ENCODE measurements around the gene GAB1. TPM values are rescaled to one million over a fixed set of nuclear protein-coding genes. Genes with fewer than 3 reads are reported as not detected.
A peak's percentile ranks its signal among the peaks of the same experiment; 100 is the strongest.

The GAB1 gene
- total and polyA plus RNA-seq, 2 experiments from 2014 or later = 1.8 to 6.3 TPM

- Histone ChIP-seq H3K27me3 (replicated peaks; ENCODE audit: insufficient read depth) (no peaks in the 10 kb centered on the region), H3K27ac (no peak overlapping the region), H3K4me3 (no peak overlapping the region), H2AFZ (no peak overlapping the region), H3F3A (ENCODE audit: insufficient read depth) (peaks cover 33% of the 10 kb centered on the region), H3K9ac (no peak overlapping the region), H3K4me1 (ENCODE audit: insufficient read depth) (peaks cover 51% of the 10 kb centered on the region), H3K79me2 (ENCODE audit: insufficient read depth) (peaks cover 26% of the 10 kb centered on the region; the same call in 1 of the 2 replicates), H4K20me1 (ENCODE audit: insufficient read depth) (no peaks in the 10 kb centered on the region), H3K9me3 (ENCODE audit: low read depth) (no peaks in the 10 kb centered on the region), H3K4me2 (ENCODE audit: unreplicated experiment) (no peak overlapping the region), H3K36me3 (ENCODE audit: low read depth) (no peaks in the 10 kb centered on the region), H3K9me2 (ENCODE audit: insufficient read depth) (no peaks in the 10 kb centered on the region)
- DNase-seq = no peak
- TF ChIP-seq EZH2 (IDR thresholded peaks at IDR 0.05; ENCODE audit: insufficient read depth, poor library complexity, severe bottlenecking) (no peak), EZH2phosphoT487 (IDR thresholded peaks at IDR 0.05; ENCODE audit: insufficient read depth, low read depth) (no peak)
- in situ Hi-C loops (cut with MboI) = no loop called here
- 80 to 88% methylated on average over 3 of the region's 3 CpGs for WGBS, 2 experiments (ENCODE audit: low coverage in 1 of 2, low lambda C conversion rate in 2 of 2, missing lambda C conversion rate in 2 of 2)
Observed at GRCh38 chr4:143390764-143391163, 54.1 kb downstream of the GAB1 start.

DNA sequence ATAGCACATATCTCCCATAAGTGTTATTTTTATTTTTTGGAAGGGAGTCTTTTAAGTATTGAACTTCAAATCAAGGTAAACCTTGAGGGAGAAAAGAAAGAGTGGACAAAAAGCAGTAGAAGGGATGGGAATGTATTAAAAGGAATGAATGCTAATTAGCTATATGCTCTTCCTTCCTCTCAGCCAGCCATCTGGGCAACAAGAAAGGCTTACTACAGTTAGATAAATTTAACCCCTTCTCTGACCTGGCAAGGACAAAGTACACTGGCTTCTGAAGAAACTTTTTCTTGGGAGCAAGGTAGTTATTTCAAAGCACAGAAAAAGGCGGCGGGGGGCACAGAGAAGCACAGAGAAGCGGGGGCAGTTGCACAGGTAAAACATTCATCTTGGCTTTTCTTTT, 54.6 kb downstream of the GAB1 start:
- peaks cover 51% of the 10 kb centered on the region for H3K4me1 ChIP-seq (ENCODE audit: insufficient read depth)

GRCh38 chr4:143391895-143392294, 55.2 kb downstream of the GAB1 start:
- H3K27ac ChIP-seq = 0 out of 2 replicates have a peak overlapping the region, but pooled peaks have one; percentile 0

More for the DNA sequence above, 54.6 kb downstream of the GAB1 start:
- peak overlapping the region; percentile 42 for H3K4me2 ChIP-seq (ENCODE audit: unreplicated experiment)
- no peaks in the 10 kb centered on the region for H3K9me3 ChIP-seq (ENCODE audit: low read depth)
- no peaks in the 10 kb centered on the region for H3K36me3 ChIP-seq (ENCODE audit: low read depth)
- TF ChIP-seq EZH2phosphoT487 (IDR thresholded peaks at IDR 0.05; ENCODE audit: insufficient read depth, low read depth) = no peak
- no peak for TF ChIP-seq EZH2 (IDR thresholded peaks at IDR 0.05; ENCODE audit: insufficient read depth, poor library complexity, severe bottlenecking)
- 97 to 100% methylated on average over 3 of the region's 3 CpGs for WGBS, 2 experiments (ENCODE audit: low coverage in 1 of 2, low lambda C conversion rate in 2 of 2, missing lambda C conversion rate in 2 of 2)
- H3K27ac ChIP-seq = no peak overlapping the region
- H4K20me1 ChIP-seq (ENCODE audit: insufficient read depth) = no peaks in the 10 kb centered on the region
- H3F3A ChIP-seq (ENCODE audit: insufficient read depth) = peaks cover 33% of the 10 kb centered on the region
- in situ Hi-C loops (cut with MboI) = no loop called here
- no peaks in the 10 kb centered on the region for H3K27me3 ChIP-seq (replicated peaks; ENCODE audit: insufficient read depth)
- H3K79me2 ChIP-seq (ENCODE audit: insufficient read depth) = peaks cover 26% of the 10 kb centered on the region; the same call in 1 of the 2 replicates
- H3K9ac ChIP-seq = no peak overlapping the region
- no peak overlapping the region for H2AFZ ChIP-seq
- no peaks in the 10 kb centered on the region for H3K9me2 ChIP-seq (ENCODE audit: insufficient read depth)
- no peak for DNase-seq
- no peak overlapping the region for H3K4me3 ChIP-seq

DNA sequence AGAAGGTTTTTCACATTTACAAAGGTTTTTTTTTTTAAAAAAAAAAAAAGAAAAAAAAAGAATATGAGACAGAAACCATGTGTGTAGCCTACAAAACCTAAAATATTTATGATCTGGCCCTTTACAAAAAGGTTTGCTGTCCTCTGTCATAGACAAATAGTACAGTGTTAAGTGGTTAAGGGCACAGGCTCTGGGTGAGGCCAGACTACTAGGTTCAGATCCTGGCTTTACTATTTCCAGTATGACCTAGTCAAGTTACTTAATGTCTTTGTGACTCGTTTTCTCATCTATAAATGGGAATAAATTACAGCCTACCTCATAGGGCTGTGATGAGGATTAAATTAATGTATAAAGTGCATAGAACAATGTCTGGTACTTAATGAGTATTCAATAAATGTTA, 56.5 kb downstream of the GAB1 start:
- peaks cover 17% of the 10 kb centered on the region; the same call in 1 of the 2 replicates for H3K79me2 ChIP-seq (ENCODE audit: insufficient read depth)
- H2AFZ ChIP-seq = no peak overlapping the region
- H3K4me3 ChIP-seq = no peak overlapping the region
- H3K27me3 ChIP-seq (replicated peaks; ENCODE audit: insufficient read depth) = no peaks in the 10 kb centered on the region
- peaks cover 62% of the 10 kb centered on the region for H3K4me1 ChIP-seq (ENCODE audit: insufficient read depth)
- in situ Hi-C loops (cut with MboI) = no loop called here
- TF ChIP-seq EZH2phosphoT487 (IDR thresholded peaks at IDR 0.05; ENCODE audit: insufficient read depth, low read depth) = no peak
- no peak for TF ChIP-seq EZH2 (IDR thresholded peaks at IDR 0.05; ENCODE audit: insufficient read depth, poor library complexity, severe bottlenecking)
- H3K9me2 ChIP-seq (ENCODE audit: insufficient read depth) = no peaks in the 10 kb centered on the region
- H3K27ac ChIP-seq = no peak overlapping the region
- H3K36me3 ChIP-seq (ENCODE audit: low read depth) = no peaks in the 10 kb centered on the region
- H3K4me2 ChIP-seq (ENCODE audit: unreplicated experiment) = peak overlapping the region; percentile 42
- peak; percentile 46 for DNase-seq
- no peak overlapping the region for H3K9ac ChIP-seq
- H3F3A ChIP-seq (ENCODE audit: insufficient read depth) = peaks cover 36% of the 10 kb centered on the region
- 82 to 96% methylated on average over 1 of the region's 1 CpG for WGBS, 2 experiments (ENCODE audit: low coverage in 1 of 2, low lambda C conversion rate in 2 of 2, missing lambda C conversion rate in 2 of 2)
- no peaks in the 10 kb centered on the region for H4K20me1 ChIP-seq (ENCODE audit: insufficient read depth)
- H3K9me3 ChIP-seq (ENCODE audit: low read depth) = no peaks in the 10 kb centered on the region

More at GRCh38 chr4:143391895-143392294, 55.2 kb downstream of the GAB1 start:
- H3K4me1 ChIP-seq (ENCODE audit: insufficient read depth) = peaks cover 52% of the 10 kb centered on the region
- no peak overlapping the region for H3K9ac ChIP-seq
- H3K36me3 ChIP-seq (ENCODE audit: low read depth) = no peaks in the 10 kb centered on the region
- H3K9me2 ChIP-seq (ENCODE audit: insufficient read depth) = no peaks in the 10 kb centered on the region
- WGBS, 2 experiments (ENCODE audit: low coverage in 1 of 2, low lambda C conversion rate in 2 of 2, missing lambda C conversion rate in 2 of 2) = 3 to 4% methylated on average over 3 of the region's 3 CpGs
- in situ Hi-C loops (cut with MboI) = no loop called here
- H2AFZ ChIP-seq = no peak overlapping the region
- H3K4me3 ChIP-seq = peak overlapping the region; percentile 1; the same call in 1 of the 2 replicates
- peaks cover 21% of the 10 kb centered on the region; the same call in 1 of the 2 replicates for H3K79me2 ChIP-seq (ENCODE audit: insufficient read depth)
- peaks cover 33% of the 10 kb centered on the region for H3F3A ChIP-seq (ENCODE audit: insufficient read depth)
- H3K4me2 ChIP-seq (ENCODE audit: unreplicated experiment) = peak overlapping the region; percentile 42
- TF ChIP-seq EZH2phosphoT487 (IDR thresholded peaks at IDR 0.05; ENCODE audit: insufficient read depth, low read depth) (no peak), EZH2 (IDR thresholded peaks at IDR 0.05; ENCODE audit: insufficient read depth, poor library complexity, severe bottlenecking) (no peak)
- no peaks in the 10 kb centered on the region for H3K27me3 ChIP-seq (replicated peaks; ENCODE audit: insufficient read depth)
- peak; percentile 73 for DNase-seq
- H4K20me1 ChIP-seq (ENCODE audit: insufficient read depth) = no peaks in the 10 kb centered on the region
- no peaks in the 10 kb centered on the region for H3K9me3 ChIP-seq (ENCODE audit: low read depth)
